Fibroblast of lung (primary cell): ENCODE measurements around the gene SFMBT2. TPM values are rescaled to one million over a fixed set of nuclear protein-coding genes. Genes with fewer than 3 reads are reported as not detected.
A peak's percentile ranks its signal among the peaks of the same experiment; 100 is the strongest.

Experiments
- DNase-seq, 2 donors: peaks; one replicate each; pipeline versions ENCODE4 v3.0.0 to v3.0.0-alpha.2; 2010; ENCODE audit warnings: low read depth in 2 of 2
- H2AFZ ChIP-seq: 2 replicates; pipeline ENCODE4 v1.5.1; 2012; ENCODE audit warnings: low read length, control low read depth, inconsistent platforms
- H3K27ac ChIP-seq: 2 replicates; pipeline ENCODE4 v1.5.1; 2011; ENCODE audit warnings: low read length, control low read depth; ENCODE audit not compliant: insufficient read depth
- H3K27me3 ChIP-seq: 2 replicates; pipeline ENCODE4 v1.5.1; 2011; ENCODE audit warnings: mild to moderate bottlenecking, low read length; ENCODE audit not compliant: control insufficient read depth, insufficient read depth
- H3K36me3 ChIP-seq: 2 replicates; pipeline ENCODE4 v1.5.1; 2011; ENCODE audit warnings: low read length; ENCODE audit not compliant: control insufficient read depth, insufficient read depth
- H3K4me1 ChIP-seq: 2 replicates; pipeline ENCODE4 v1.5.1; 2011; ENCODE audit warnings: low read length; ENCODE audit not compliant: control insufficient read depth, insufficient read depth; ENCODE audit errors: extremely low read depth
- H3K4me2 ChIP-seq: 2 replicates; pipeline ENCODE4 v1.5.1; 2011; ENCODE audit warnings: low read length, control low read depth; ENCODE audit not compliant: insufficient read depth; ENCODE audit errors: extremely low read depth
- H3K4me3 ChIP-seq, 4 experiments: fragments of 200-600 bp in 1 of 4; sonication (generic) in 1 of 4; replicated peaks in 1 of 4; 2 replicates each; pipeline ENCODE4 v1.5.1; 2011 to 2016; ENCODE audit warnings: low read length in 4 of 4, low read depth in 3 of 4, mild to moderate bottlenecking in 3 of 4, control low read depth in 2 of 4, inconsistent platforms in 1 of 4, mixed read lengths in 1 of 4; ENCODE audit not compliant: insufficient read depth in 1 of 4; ENCODE audit errors: control extremely low read depth in 1 of 4
- H3K79me2 ChIP-seq: 2 replicates; pipeline ENCODE4 v1.5.1; 2012; ENCODE audit warnings: mild to moderate bottlenecking, low read length, inconsistent platforms; ENCODE audit not compliant: control insufficient read depth, insufficient read depth
- H3K9ac ChIP-seq: 2 replicates; pipeline ENCODE4 v1.5.1; 2011; ENCODE audit warnings: mild to moderate bottlenecking, low read length, control low read depth; ENCODE audit not compliant: insufficient read depth
- H3K9me3 ChIP-seq: 2 replicates; pipeline ENCODE4 v1.5.1; 2012; ENCODE audit warnings: low read depth, low read length; ENCODE audit not compliant: control insufficient read depth, insufficient read depth
- H4K20me1 ChIP-seq: 2 replicates; pipeline ENCODE4 v1.5.1; 2011; ENCODE audit warnings: low read length; ENCODE audit not compliant: control insufficient read depth, insufficient read depth; ENCODE audit errors: extremely low read depth
- CTCF ChIP-seq, 2 donors: IDR thresholded peaks in 1 of 2; conservative IDR thresholded peaks in 1 of 2; 1 replicate in 1 of 2; 2 replicates in 1 of 2; pipeline ENCODE4 v1.5.1; 2011 to 2012; ENCODE audit warnings: low read length in 2 of 2, control low read depth in 1 of 2, inconsistent platforms in 1 of 2, low read depth in 1 of 2, mild to moderate bottlenecking in 1 of 2
- EZH2 ChIP-seq: IDR thresholded peaks from 2 replicates; pipeline ENCODE4 v1.5.1; 2012; ENCODE audit warnings: low read length, control low read depth, mild to moderate bottlenecking; ENCODE audit errors: missing control alignments
- polyA plus RNA-seq, 2 donors: library from polyadenylated mRNA; depleted of rRNA in 1 of 2; stranded (reverse) in 1 of 2; unstranded in 1 of 2; fragments of >200 nt; gene quantifications; 2 replicates each; pipeline ENCODE4 v1.2.1, GENCODE V29; 2011 to 2012; ENCODE audit warnings: missing spikeins in 1 of 2
- total RNA-seq: library from RNA; depleted of rRNA; stranded (reverse); fragments of >200 nt; gene quantifications from 2 replicates; pipeline ENCODE4 v1.2.1, GENCODE V29; 2014

Gene SFMBT2
- total and polyA plus RNA-seq, 2 donors (not counting 1 experiment from before 2014, with no cell fraction given), result 0.52 to 2.5 TPM

GRCh38 chr10:7302930-7303557 lies 107.8 kb downstream of the SFMBT2 start:
- no peak overlapping the region for H3K27ac ChIP-seq
- no peak for DNase-seq
- no peaks in the 10 kb centered on the region for H3K27me3 ChIP-seq
- H3K79me2 ChIP-seq, result no peaks in the 10 kb centered on the region
- H4K20me1 ChIP-seq, result no peaks in the 10 kb centered on the region
- H3K4me2 ChIP-seq, result no peak overlapping the region
- H3K4me3 ChIP-seq, result no peak overlapping the region
- no peaks in the 10 kb centered on the region for H3K9me3 ChIP-seq
- H2AFZ ChIP-seq, result no peak overlapping the region
- no peak overlapping the region for H3K9ac ChIP-seq
- no peaks in the 10 kb centered on the region for H3K4me1 ChIP-seq
- TF ChIP-seq EZH2 (no peak), CTCF (conservative IDR thresholded peaks at IDR 0.05 in 1 of 2, IDR thresholded peaks at IDR 0.05 in 1 of 2; ENCODE audit: low read depth in 1 of 2, low read length in 2 of 2) (no peak)
- H3K36me3 ChIP-seq, result no peaks in the 10 kb centered on the region

GRCh38 chr10:7302392-7302906 lies 108.4 kb downstream of the SFMBT2 start:
- Histone ChIP-seq H2AFZ (no peak overlapping the region), H3K9ac (no peak overlapping the region), H3K36me3 (no peaks in the 10 kb centered on the region), H4K20me1 (no peaks in the 10 kb centered on the region), H3K27ac (no peak overlapping the region), H3K4me2 (no peak overlapping the region), H3K9me3 (no peaks in the 10 kb centered on the region), H3K79me2 (no peaks in the 10 kb centered on the region), H3K27me3 (no peaks in the 10 kb centered on the region), H3K4me1 (no peaks in the 10 kb centered on the region), H3K4me3 (no peak overlapping the region)
- TF ChIP-seq EZH2 (no peak), CTCF (conservative IDR thresholded peaks at IDR 0.05 in 1 of 2, IDR thresholded peaks at IDR 0.05 in 1 of 2; ENCODE audit: low read depth in 1 of 2, low read length in 2 of 2) (no peak)
- peak; percentile 49 to 69 for DNase-seq

- H2AFZ ChIP-seq, result no peak overlapping the region
- TF ChIP-seq EZH2 (no peak), CTCF (conservative IDR thresholded peaks at IDR 0.05 in 1 of 2, IDR thresholded peaks at IDR 0.05 in 1 of 2; ENCODE audit: low read depth in 1 of 2, low read length in 2 of 2) (peak in 1 of 2 donors; percentile 38)
- DNase-seq, result peak in 1 of 2 donors; percentile 38
Observed at GRCh38 chr10:7301006-7301778, 109.6 kb downstream of the SFMBT2 start.

More at GRCh38 chr10:7301006-7301778, 109.6 kb downstream of the SFMBT2 start:
- Histone ChIP-seq H3K9ac (no peak overlapping the region), H3K4me3 (no peak overlapping the region), H3K79me2 (no peaks in the 10 kb centered on the region), H3K36me3 (no peaks in the 10 kb centered on the region), H3K9me3 (no peaks in the 10 kb centered on the region), H3K27ac (no peak overlapping the region), H3K27me3 (no peaks in the 10 kb centered on the region), H3K4me2 (no peak overlapping the region), H4K20me1 (no peaks in the 10 kb centered on the region), H3K4me1 (no peaks in the 10 kb centered on the region)
